Measurements from ENCODE around the gene PFKFB3.
"Not testable (repeated sequence)": the region's sequence is repeated elsewhere in the genome, so short reads cannot be mapped to it uniquely, and the experiment has no call there.

Gene PFKFB3

GRCh38 chr10:6278519-6279120, 75.9 kb downstream of the PFKFB3 start:
- no peak for TF ChIP-seq CTCF (IDR thresholded peaks at IDR 0.05; ENCODE audit: borderline replicate concordance, insufficient read depth, low read depth, low read length)
- H3K4me3 ChIP-seq (ENCODE audit: low read depth, low read length), result no peak overlapping the region

- TF ChIP-seq CTCF (IDR thresholded peaks at IDR 0.05; ENCODE audit: borderline replicate concordance, insufficient read depth, low read depth, low read length), result no peak
- H3K4me3 ChIP-seq (ENCODE audit: low read depth, low read length), result no peak overlapping the region
Observed at GRCh38 chr10:6279540-6280267, 77.0 kb downstream of the PFKFB3 start.

GRCh38 chr10:6280291-6280690, 77.6 kb downstream of the PFKFB3 start:
- TF ChIP-seq CTCF (IDR thresholded peaks at IDR 0.05; ENCODE audit: borderline replicate concordance, insufficient read depth, low read depth, low read length), result no peak
- H3K4me3 ChIP-seq (ENCODE audit: low read depth, low read length), result no peak overlapping the region

GRCh38 chr10:6282454-6282958, 79.8 kb downstream of the PFKFB3 start:
- TF ChIP-seq CTCF (IDR thresholded peaks at IDR 0.05; ENCODE audit: borderline replicate concordance, insufficient read depth, low read depth, low read length), result no peak
- H3K4me3 ChIP-seq (ENCODE audit: low read depth, low read length), result no peak overlapping the region

GRCh38 chr10:6283655-6284054, 80.9 kb downstream of the PFKFB3 start:
- TF ChIP-seq CTCF (IDR thresholded peaks at IDR 0.05; ENCODE audit: borderline replicate concordance, insufficient read depth, low read depth, low read length), result no peak
- H3K4me3 ChIP-seq (ENCODE audit: low read depth, low read length), result no peak overlapping the region

- H3K4me3 ChIP-seq (ENCODE audit: low read depth, low read length), result not testable (repeated sequence)
Observed at GRCh38 chr10:6290621-6291020, 87.9 kb downstream of the PFKFB3 start.

GRCh38 chr10:6292741-6293151, 90.0 kb downstream of the PFKFB3 start:
- H3K4me3 ChIP-seq (ENCODE audit: low read depth, low read length), result no peak overlapping the region
- TF ChIP-seq CTCF (IDR thresholded peaks at IDR 0.05; ENCODE audit: borderline replicate concordance, insufficient read depth, low read depth, low read length), result no peak

- not testable (repeated sequence) for H3K4me3 ChIP-seq (ENCODE audit: low read depth, low read length)
Observed at GRCh38 chr10:6296425-6296824, 93.7 kb downstream of the PFKFB3 start.
